WTC11 (cell line): ENCODE results near the gene RCBTB1. TPM values are rescaled to one million over a fixed set of nuclear protein-coding genes. Genes with fewer than 3 reads are reported as not detected.

ENCODE experiments used
- ATAC-seq: fragments of 200-7000 bp; cut with Tn5 transposase; 2 replicates; pipeline ENCODE4 v1.10.0; 2021; ENCODE audit warnings: mild to moderate bottlenecking, moderate library complexity
- CTCF ChIA-PET: fragments of 300-600 bp; sonication (Branson Sonifier 250); formaldehyde crosslinking; loops from one replicate; lab custom pipeline; 2021; ENCODE audit warnings: antibody characterized with exemption; lab: Charles Lee
- POLR2A ChIA-PET: fragments of 350-600 bp; sonication (Branson Sonifier 250); formaldehyde crosslinking; loops from one replicate; lab custom pipeline; 2021; ENCODE audit warnings: antibody characterized with exemption; lab: Charles Lee
- DNase-seq: peaks from one replicate; pipeline ENCODE4 v3.0.0; 2021; ENCODE audit warnings: low spot score
- H3K27ac Mint-ChIP-seq: 2 replicates; pipeline ENCODE4 v1.8.0; 2021; ENCODE audit warnings: mixed read lengths
- H3K27me3 Mint-ChIP-seq: 2 replicates; pipeline ENCODE4 v1.8.0; 2021; ENCODE audit warnings: low read depth, mild to moderate bottlenecking, moderate library complexity, mixed read lengths
- H3K36me3 Mint-ChIP-seq: 2 replicates; pipeline ENCODE4 v1.8.0; 2021; ENCODE audit warnings: mixed read lengths
- H3K4me1 Mint-ChIP-seq: 2 replicates; pipeline ENCODE4 v1.8.0; 2022; ENCODE audit warnings: mixed read lengths
- H3K4me3 Mint-ChIP-seq: 2 replicates; pipeline ENCODE4 v1.8.0; 2021; ENCODE audit warnings: mild to moderate bottlenecking, moderate library complexity, mixed read lengths
- H3K9me3 Mint-ChIP-seq: 2 replicates; pipeline ENCODE4 v1.8.0; 2021; ENCODE audit warnings: mixed read lengths
- CREB1 ChIP-seq: sonication (generic); formaldehyde crosslinking; IDR thresholded peaks from 2 replicates; pipeline ENCODE4 v1.8.0; 2023; ENCODE audit warnings: mild to moderate bottlenecking, missing genetic modification reagents
- EMX1 ChIP-seq: fragments of 250-450 bp; sonication (Bioruptor Pico); IDR thresholded peaks from 2 replicates; pipeline ENCODE4 v1.8.0; 2021; ENCODE audit warnings: mild to moderate bottlenecking
- FOXJ3 ChIP-seq: sonication (generic); formaldehyde crosslinking; IDR thresholded peaks from 2 replicates; pipeline ENCODE4 v1.9.0; 2021; ENCODE audit warnings: missing genetic modification reagents, mild to moderate bottlenecking, borderline replicate concordance
- JUN ChIP-seq: sonication (generic); formaldehyde crosslinking; IDR thresholded peaks from 2 replicates; pipeline ENCODE4 v1.8.0; 2023; ENCODE audit warnings: mild to moderate bottlenecking, missing genetic modification reagents
- NFATC4 ChIP-seq: fragments of 250-450 bp; sonication (Bioruptor Pico); IDR thresholded peaks from 2 replicates; pipeline ENCODE4 v1.9.0; 2021; ENCODE audit warnings: mild to moderate bottlenecking
- OVOL2 ChIP-seq: fragments of 250-450 bp; sonication (Bioruptor Pico); IDR thresholded peaks from 2 replicates; pipeline ENCODE4 v1.9.0; 2021; ENCODE audit warnings: mild to moderate bottlenecking, borderline replicate concordance
- PRRX2 ChIP-seq: fragments of 250-450 bp; sonication (Bioruptor Pico); IDR thresholded peaks from 2 replicates; pipeline ENCODE4 v1.8.0; 2021; ENCODE audit warnings: mild to moderate bottlenecking
- RELA ChIP-seq: sonication (generic); formaldehyde crosslinking; IDR thresholded peaks from 2 replicates; pipeline ENCODE4 v1.8.1; 2022; ENCODE audit warnings: missing genetic modification reagents, mild to moderate bottlenecking, borderline replicate concordance
- SP1 ChIP-seq: sonication (generic); formaldehyde crosslinking; conservative IDR thresholded peaks from 2 replicates; pipeline ENCODE4 v1.8.1; 2022; ENCODE audit warnings: missing genetic modification reagents
- ZNF219 ChIP-seq: sonication (generic); formaldehyde crosslinking; IDR thresholded peaks from 2 replicates; pipeline ENCODE4 v1.8.0; 2023; ENCODE audit warnings: missing genetic modification reagents, mild to moderate bottlenecking, borderline replicate concordance
- ZNF317 ChIP-seq: sonication (generic); formaldehyde crosslinking; IDR thresholded peaks from 2 replicates; pipeline ENCODE4 v1.8.1; 2023; ENCODE audit warnings: low read depth, mild to moderate bottlenecking, moderate library complexity, missing genetic modification reagents, borderline replicate concordance
- ZNF671 ChIP-seq: fragments of 250-450 bp; sonication (Bioruptor Pico); IDR thresholded peaks from 2 replicates; pipeline ENCODE4 v1.8.0; 2021; ENCODE audit warnings: mild to moderate bottlenecking
- total RNA-seq: library from RNA; stranded (reverse); gene quantifications from 3 replicates; pipeline ENCODE4 v1.2.3, GENCODE V29; 2021
- TF ChIP-seq, protein P1 (sequence below): sonication (generic); formaldehyde crosslinking; IDR thresholded peaks from 2 replicates; pipeline ENCODE4 v1.8.0; 2023; ENCODE audit warnings: missing genetic modification reagents, mild to moderate bottlenecking, borderline replicate concordance
- TF ChIP-seq, protein P2 (sequence below): fragments of 250-450 bp; sonication (Bioruptor Pico); conservative IDR thresholded peaks from 2 replicates; pipeline ENCODE4 v1.9.0; 2021; ENCODE audit warnings: mild to moderate bottlenecking
- TF ChIP-seq, protein P3 (sequence below): sonication (generic); formaldehyde crosslinking; IDR thresholded peaks from 2 replicates; pipeline ENCODE4 v1.8.0; 2023; ENCODE audit warnings: mild to moderate bottlenecking, missing genetic modification reagents
- TF ChIP-seq, protein P4 (sequence below): sonication (generic); formaldehyde crosslinking; IDR thresholded peaks from 2 replicates; pipeline ENCODE4 v1.8.1; 2023; ENCODE audit warnings: mild to moderate bottlenecking, missing genetic modification reagents
- TF ChIP-seq, protein P5 (sequence below): sonication (generic); formaldehyde crosslinking; conservative IDR thresholded peaks from 2 replicates; pipeline ENCODE4 v1.8.1; 2023; ENCODE audit warnings: mild to moderate bottlenecking, low read depth, missing genetic modification reagents, moderate library complexity

RCBTB1 gene
- total RNA-seq, 1 experiment from 2014 or later = 31.3 TPM

DNA sequence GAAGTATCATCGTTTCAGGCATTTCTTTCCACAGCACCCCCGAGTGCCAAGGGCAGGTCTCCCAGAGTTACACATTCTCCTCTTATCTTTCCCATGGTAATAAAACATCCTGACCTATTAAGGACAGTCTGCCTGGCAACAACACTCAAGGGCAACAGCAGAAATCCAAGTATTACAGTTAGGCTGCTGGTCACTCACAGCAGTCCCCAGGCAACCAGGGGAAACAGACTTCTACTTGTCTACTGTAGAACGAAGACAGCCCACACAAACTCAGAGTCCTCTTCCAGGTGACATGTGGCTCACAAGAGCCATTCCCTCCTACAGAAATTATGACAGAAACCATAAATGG, 24.3 kb downstream of the RCBTB1 start (continued):
- TF ChIP-seq PRRX2 (CRISPR knock-in tag) = no peak

DNA sequence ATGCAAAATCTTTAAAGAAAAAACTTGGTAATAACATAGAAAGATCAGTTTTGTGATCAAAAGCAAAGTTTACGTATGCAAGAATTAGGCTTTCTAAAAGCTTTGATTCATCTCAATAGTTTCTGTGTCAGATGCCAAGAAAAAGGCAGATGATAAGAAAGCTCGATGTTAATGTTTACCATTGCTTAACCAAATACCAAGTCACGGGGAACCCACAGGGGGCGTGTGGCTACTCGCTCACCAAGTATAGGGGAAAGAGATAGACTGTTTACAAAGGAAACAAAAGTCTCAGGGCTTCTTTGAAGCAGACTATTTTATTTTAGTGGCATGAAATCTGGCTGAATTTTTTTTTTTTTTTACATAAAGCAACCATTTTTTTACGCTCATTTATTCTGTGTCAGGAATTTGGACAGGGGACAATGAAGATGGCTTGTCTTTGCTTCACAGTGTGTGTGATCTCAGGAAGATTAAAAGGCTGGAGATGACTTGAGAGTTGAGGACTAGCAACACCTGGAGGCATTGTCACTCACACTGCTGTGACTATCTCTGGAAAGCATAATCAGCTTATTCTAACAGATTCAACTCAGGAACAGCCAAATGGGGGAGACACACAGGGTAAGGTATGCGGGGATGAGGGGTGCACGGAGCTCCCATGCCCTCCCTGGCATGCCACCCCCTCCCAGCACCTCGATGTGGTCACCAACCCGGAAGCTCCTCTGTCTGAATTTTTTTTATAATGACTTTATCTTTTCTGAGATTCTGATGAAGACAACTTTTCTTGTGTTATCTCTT, 24.9 kb downstream of the RCBTB1 start:
- H3K27me3 Mint-ChIP-seq = no peaks in the 10 kb centered on the region
- peaks cover 53% of the 10 kb centered on the region for H3K36me3 Mint-ChIP-seq
- TF ChIP-seq, protein P1, sequence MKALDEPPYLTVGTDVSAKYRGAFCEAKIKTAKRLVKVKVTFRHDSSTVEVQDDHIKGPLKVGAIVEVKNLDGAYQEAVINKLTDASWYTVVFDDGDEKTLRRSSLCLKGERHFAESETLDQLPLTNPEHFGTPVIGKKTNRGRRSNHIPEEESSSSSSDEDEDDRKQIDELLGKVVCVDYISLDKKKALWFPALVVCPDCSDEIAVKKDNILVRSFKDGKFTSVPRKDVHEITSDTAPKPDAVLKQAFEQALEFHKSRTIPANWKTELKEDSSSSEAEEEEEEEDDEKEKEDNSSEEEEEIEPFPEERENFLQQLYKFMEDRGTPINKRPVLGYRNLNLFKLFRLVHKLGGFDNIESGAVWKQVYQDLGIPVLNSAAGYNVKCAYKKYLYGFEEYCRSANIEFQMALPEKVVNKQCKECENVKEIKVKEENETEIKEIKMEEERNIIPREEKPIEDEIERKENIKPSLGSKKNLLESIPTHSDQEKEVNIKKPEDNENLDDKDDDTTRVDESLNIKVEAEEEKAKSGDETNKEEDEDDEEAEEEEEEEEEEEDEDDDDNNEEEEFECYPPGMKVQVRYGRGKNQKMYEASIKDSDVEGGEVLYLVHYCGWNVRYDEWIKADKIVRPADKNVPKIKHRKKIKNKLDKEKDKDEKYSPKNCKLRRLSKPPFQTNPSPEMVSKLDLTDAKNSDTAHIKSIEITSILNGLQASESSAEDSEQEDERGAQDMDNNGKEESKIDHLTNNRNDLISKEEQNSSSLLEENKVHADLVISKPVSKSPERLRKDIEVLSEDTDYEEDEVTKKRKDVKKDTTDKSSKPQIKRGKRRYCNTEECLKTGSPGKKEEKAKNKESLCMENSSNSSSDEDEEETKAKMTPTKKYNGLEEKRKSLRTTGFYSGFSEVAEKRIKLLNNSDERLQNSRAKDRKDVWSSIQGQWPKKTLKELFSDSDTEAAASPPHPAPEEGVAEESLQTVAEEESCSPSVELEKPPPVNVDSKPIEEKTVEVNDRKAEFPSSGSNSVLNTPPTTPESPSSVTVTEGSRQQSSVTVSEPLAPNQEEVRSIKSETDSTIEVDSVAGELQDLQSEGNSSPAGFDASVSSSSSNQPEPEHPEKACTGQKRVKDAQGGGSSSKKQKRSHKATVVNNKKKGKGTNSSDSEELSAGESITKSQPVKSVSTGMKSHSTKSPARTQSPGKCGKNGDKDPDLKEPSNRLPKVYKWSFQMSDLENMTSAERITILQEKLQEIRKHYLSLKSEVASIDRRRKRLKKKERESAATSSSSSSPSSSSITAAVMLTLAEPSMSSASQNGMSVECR (CRISPR knock-in tag) = no peak
- TF ChIP-seq SP1 (CRISPR knock-in tag) = no peak
- TF ChIP-seq RELA (CRISPR knock-in tag) = no peak
- TF ChIP-seq JUN = no peak
- TF ChIP-seq, protein P2, sequence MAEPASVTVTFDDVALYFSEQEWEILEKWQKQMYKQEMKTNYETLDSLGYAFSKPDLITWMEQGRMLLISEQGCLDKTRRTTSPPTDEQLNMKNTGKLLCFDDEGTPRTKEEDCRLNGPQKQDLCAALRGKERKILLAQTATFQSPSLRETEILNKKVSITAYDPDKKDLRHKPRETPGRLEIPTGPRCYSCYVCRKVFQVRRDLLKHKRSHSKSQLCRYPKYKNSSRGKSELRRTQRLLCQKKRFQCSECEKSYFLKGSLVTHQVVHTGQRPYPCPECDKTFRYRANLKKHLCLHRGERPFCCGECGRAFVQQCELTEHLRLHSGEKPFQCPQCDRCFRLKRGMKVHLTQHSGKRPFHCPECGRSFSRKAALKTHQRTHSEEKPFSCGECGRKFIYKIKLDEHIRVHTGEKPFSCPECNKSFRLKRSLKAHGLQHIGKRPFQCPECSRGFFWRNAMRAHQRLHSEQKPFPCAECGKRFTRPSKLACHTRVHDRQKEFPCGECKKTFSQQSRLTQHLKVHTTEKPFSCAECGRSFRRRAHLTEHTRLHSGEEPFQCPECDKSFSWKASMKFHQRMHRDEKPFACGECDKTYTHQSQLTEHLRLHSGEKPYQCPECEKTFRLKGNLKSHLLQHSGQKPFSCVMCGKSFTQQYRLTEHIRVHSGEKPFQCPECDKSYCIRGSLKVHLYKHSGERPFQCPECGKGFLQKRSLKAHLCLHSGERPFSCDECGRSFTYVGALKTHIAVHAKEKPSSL = no peak
- no peak for TF ChIP-seq ZNF219
- TF ChIP-seq, protein P3, sequence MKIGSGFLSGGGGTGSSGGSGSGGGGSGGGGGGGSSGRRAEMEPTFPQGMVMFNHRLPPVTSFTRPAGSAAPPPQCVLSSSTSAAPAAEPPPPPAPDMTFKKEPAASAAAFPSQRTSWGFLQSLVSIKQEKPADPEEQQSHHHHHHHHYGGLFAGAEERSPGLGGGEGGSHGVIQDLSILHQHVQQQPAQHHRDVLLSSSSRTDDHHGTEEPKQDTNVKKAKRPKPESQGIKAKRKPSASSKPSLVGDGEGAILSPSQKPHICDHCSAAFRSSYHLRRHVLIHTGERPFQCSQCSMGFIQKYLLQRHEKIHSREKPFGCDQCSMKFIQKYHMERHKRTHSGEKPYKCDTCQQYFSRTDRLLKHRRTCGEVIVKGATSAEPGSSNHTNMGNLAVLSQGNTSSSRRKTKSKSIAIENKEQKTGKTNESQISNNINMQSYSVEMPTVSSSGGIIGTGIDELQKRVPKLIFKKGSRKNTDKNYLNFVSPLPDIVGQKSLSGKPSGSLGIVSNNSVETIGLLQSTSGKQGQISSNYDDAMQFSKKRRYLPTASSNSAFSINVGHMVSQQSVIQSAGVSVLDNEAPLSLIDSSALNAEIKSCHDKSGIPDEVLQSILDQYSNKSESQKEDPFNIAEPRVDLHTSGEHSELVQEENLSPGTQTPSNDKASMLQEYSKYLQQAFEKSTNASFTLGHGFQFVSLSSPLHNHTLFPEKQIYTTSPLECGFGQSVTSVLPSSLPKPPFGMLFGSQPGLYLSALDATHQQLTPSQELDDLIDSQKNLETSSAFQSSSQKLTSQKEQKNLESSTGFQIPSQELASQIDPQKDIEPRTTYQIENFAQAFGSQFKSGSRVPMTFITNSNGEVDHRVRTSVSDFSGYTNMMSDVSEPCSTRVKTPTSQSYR (CRISPR knock-in tag) = no peak
- TF ChIP-seq ZNF317 (CRISPR knock-in tag) = no peak
- TF ChIP-seq FOXJ3 = no peak
- H3K27ac Mint-ChIP-seq = 0 out of 2 replicates have a peak overlapping the region, but pooled peaks have one; percentile 4
- ATAC-seq (0 out of 2 replicates have a peak, but pooled peaks have one; percentile 20), DNase-seq (peak; percentile 27)
- no peaks in the 10 kb centered on the region for H3K4me1 Mint-ChIP-seq
- peaks cover 4% of the 10 kb centered on the region for H3K9me3 Mint-ChIP-seq
- POLR2A ChIA-PET = no interaction called here
- H3K4me3 Mint-ChIP-seq = no peak overlapping the region
- CTCF ChIA-PET = interaction anchor here (0.6 to 2.2 kb wide), 6 partner anchors 13 to 312 kb away, joined by 3 to 5 read pairs (median 4); partner anchors contain the start of gene CDADC1

DNA sequence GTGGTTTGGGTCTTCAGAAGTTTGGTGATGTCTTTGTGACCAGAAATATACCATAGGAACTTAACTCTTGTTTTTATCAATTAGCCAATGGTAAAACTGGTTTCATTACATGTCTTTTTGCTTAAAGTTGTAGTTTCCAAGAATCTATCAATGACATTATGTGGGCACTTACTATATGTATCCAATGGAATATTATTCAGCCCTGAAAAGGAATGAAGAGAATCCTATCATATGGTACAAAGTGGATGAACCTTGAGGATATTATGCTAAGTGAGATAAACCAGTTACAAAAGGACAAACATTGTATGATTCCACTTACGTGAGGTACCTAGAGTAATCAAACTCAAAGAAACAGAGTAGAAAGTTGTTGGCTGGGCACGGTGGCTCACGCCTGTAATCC, 26.4 kb downstream of the RCBTB1 start:
- no peak for DNase-seq
- ATAC-seq = no peak
- peaks cover 43% of the 10 kb centered on the region for H3K36me3 Mint-ChIP-seq
- no peak overlapping the region for H3K27ac Mint-ChIP-seq
- CTCF ChIA-PET = no interaction called here
- H3K4me1 Mint-ChIP-seq = no peaks in the 10 kb centered on the region
- no peak for TF ChIP-seq JUN
- TF ChIP-seq CREB1 (CRISPR knock-in tag) = no peak
- TF ChIP-seq, protein P4, sequence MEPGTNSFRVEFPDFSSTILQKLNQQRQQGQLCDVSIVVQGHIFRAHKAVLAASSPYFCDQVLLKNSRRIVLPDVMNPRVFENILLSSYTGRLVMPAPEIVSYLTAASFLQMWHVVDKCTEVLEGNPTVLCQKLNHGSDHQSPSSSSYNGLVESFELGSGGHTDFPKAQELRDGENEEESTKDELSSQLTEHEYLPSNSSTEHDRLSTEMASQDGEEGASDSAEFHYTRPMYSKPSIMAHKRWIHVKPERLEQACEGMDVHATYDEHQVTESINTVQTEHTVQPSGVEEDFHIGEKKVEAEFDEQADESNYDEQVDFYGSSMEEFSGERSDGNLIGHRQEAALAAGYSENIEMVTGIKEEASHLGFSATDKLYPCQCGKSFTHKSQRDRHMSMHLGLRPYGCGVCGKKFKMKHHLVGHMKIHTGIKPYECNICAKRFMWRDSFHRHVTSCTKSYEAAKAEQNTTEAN (CRISPR knock-in tag) = no peak
- TF ChIP-seq OVOL2 (CRISPR knock-in tag) = no peak
- TF ChIP-seq, protein P5, sequence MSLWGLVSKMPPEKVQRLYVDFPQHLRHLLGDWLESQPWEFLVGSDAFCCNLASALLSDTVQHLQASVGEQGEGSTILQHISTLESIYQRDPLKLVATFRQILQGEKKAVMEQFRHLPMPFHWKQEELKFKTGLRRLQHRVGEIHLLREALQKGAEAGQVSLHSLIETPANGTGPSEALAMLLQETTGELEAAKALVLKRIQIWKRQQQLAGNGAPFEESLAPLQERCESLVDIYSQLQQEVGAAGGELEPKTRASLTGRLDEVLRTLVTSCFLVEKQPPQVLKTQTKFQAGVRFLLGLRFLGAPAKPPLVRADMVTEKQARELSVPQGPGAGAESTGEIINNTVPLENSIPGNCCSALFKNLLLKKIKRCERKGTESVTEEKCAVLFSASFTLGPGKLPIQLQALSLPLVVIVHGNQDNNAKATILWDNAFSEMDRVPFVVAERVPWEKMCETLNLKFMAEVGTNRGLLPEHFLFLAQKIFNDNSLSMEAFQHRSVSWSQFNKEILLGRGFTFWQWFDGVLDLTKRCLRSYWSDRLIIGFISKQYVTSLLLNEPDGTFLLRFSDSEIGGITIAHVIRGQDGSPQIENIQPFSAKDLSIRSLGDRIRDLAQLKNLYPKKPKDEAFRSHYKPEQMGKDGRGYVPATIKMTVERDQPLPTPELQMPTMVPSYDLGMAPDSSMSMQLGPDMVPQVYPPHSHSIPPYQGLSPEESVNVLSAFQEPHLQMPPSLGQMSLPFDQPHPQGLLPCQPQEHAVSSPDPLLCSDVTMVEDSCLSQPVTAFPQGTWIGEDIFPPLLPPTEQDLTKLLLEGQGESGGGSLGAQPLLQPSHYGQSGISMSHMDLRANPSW (CRISPR knock-in tag) = no peak
- no peak for TF ChIP-seq FOXJ3
- TF ChIP-seq EMX1 = no peak
- no peak for TF ChIP-seq ZNF671
- TF ChIP-seq NFATC4 (CRISPR knock-in tag) = no peak
- H3K9me3 Mint-ChIP-seq = peaks cover 4% of the 10 kb centered on the region
- POLR2A ChIA-PET = no interaction called here
- H3K4me3 Mint-ChIP-seq = no peak overlapping the region
- H3K27me3 Mint-ChIP-seq = no peaks in the 10 kb centered on the region
